Fibroblast of peridontal ligament (primary cell): ENCODE results near the gene SERPINA1.
"Not testable (repeated sequence)": the region's sequence is repeated elsewhere in the genome, so short reads cannot be mapped to it uniquely, and the experiment has no call there.

Source experiments
- DNase-seq: peaks from one replicate; pipeline ENCODE4 v3.0.0-alpha.2; 2010; ENCODE audit errors: extremely low read depth

Gene SERPINA1

DNA sequence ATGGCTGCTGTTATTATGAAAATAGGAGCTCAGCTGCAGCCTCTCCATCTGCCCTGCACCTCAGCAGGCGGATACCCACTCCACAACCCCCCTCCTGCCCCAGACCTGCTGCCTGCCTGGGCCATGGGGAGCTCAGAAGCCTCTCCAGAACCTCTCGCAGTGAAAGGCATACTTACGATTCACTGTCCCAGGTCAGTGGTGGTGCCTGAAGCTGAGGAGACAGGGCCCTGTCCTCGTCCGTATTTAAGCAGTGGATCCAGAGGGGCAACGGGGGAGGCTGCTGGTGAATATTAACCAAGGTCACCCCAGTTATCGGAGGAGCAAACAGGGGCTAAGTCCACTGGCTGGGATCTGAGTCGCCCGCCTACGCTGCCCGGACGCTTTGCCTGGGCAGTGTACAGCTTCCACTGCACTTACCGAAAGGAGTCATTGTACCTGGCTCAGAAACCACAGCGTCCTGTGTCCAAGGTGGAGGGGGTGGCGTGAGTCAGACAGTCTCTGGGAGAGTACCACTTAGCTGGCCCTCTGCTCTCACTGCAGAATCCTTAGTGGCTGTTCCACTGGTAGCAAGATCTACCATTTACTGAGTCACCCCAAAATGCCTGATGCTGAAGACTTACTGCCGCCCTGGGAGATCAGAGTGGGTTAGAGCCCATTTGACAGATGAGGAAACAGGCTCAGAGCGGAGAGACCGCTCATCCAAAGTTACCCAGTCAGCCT lies at the start of gene SERPINA1:
Gene SERPINA1 (minus strand): TSS at position 219 of the 720 bp plus-strand sequence. CDS start 5,365 bp downstream, outside the sequence.
- no peak for DNase-seq

GRCh38 chr14:94428610-94429009 lies 40.2 kb upstream of the SERPINA1 start:
- DNase-seq, result no peak

- DNase-seq, result no peak
Measured at GRCh38 chr14:94427016-94427613, 38.7 kb upstream of the SERPINA1 start.

DNA sequence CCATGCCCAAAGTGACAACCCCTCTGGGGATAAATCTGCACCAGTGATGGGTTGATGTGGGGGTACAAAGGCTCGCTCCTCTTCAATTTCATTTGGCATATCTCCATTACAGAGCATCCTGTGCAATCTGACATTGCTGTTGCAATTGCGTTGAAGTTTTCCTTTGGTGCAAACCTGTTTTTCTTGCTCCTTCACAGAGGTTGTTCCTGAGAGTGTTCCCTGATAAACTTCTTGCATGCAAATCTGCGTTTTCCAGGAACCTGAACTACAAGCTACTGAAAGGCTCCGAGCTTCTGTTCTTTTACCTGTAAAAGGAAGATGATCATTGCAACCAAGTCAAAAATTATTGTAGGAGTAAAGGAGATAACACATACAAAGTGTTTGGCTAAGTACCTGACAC lies 38.1 kb upstream of the SERPINA1 start:
- no peak for DNase-seq

DNA sequence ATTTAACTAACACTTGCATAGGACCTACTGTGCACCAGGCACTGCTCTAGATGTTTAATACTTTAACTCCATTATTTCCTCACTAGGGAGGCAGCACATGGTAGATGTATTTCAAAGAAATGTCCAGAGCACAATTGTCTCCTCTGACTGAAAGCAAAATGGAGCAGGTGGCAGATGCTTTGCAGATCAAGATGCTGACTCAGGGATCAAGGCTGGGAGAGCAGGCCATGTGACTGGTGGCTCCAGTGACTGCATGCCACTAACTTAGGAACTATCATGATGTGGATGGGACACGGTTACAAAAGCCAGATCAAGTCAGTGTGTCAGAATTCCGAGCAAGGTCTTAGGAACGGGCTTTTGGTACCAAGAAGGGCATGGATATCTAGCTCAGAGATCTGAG lies 36.0 kb upstream of the SERPINA1 start:
- no peak for DNase-seq

GRCh38 chr14:94423453-94424056 lies 35.2 kb upstream of the SERPINA1 start:
- peak; percentile 65 for DNase-seq

DNA sequence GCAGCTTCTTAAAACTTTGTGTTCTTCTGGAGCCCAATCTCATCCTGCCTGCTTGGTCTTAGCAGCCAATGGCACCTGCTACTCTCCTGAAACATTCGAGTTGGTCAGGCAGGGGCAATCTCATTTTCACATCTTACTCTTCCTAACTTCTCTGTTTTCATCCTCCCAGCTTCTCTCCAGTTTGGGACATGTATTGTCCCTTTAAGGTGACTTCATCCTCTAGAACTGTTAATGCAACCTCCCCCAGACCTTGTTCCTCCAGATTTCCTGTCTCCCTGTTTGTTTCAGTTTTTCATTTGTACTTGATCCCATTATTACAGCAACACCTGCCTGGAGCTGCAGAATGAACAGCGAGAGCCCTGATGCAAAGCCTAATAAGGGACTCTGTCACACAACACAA lies 32.9 kb upstream of the SERPINA1 start:
- DNase-seq, result no peak

- not testable (repeated sequence) for DNase-seq
Measured at GRCh38 chr14:94417497-94418205, 29.2 kb upstream of the SERPINA1 start.

GRCh38 chr14:94412671-94413638 lies 24.6 kb upstream of the SERPINA1 start:
- no peak for DNase-seq

DNA sequence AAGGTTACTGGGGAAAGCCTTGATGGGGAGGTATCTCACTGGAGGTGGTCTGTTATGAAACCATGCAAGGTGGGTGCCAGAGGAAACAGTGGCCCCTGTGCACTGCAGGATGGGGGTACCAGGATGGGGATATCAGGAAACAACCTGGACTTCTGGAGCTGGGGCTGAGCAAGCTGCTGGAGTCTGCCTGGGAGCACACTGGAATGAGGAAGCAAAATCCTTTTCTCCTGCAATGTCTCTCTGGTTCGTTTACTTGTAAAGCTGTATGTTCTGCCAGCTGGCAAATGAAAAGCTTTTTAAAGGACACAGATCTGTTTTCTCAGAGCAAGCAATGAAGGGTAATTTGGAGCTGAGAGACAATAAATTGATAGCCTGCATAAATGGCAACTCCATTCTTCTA lies 23.2 kb upstream of the SERPINA1 start:
- DNase-seq, result peak; percentile 31

GRCh38 chr14:94409430-94409829 lies 21.0 kb upstream of the SERPINA1 start:
- DNase-seq, result not testable (repeated sequence)

- DNase-seq, result peak; percentile 71
Measured at GRCh38 chr14:94408546-94409095, 20.2 kb upstream of the SERPINA1 start.

DNA sequence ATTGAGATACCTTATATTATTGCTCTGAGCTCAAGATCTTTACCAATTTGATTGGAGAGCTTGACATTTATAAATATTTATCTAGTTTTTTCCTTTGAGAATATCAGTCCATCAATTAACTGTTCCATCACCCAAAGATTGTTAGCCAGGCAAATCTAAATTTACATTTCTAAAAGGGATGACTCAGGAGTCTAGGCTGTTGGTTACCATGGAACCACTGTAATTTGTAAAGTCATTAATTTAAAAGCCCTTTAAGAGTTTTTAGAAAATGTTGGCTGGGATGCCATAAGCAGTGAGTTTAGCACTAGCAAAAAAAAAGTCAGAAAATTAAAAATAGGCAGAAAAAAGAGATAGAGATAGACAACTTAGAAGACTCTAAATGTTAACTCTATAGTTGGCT lies 19.5 kb upstream of the SERPINA1 start:
- peak; percentile 30 for DNase-seq

DNA sequence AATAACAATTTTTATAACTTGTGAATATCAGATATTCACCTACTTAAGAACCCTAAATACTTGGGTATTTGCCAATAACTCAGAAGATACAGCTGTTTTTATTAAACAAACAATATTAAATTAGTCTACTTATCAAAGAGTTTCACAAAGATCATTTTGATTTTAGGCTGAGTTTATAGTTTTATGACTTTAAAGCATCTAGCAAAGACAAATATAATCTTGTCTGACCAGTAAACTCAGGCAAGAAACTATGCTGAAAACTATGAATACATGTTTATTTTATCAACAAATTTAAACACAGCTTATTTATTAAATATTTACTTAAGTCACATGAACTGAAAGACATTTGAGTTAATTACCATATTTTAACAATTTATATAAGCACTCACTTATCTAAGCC lies 18.5 kb upstream of the SERPINA1 start:
- DNase-seq, result no peak

- DNase-seq, result no peak
Measured at GRCh38 chr14:94405486-94405885, 17.1 kb upstream of the SERPINA1 start.

- DNase-seq, result no peak
Measured at GRCh38 chr14:94404561-94404960, 16.2 kb upstream of the SERPINA1 start.

- no peak for DNase-seq
Measured at GRCh38 chr14:94403312-94403932, 15.0 kb upstream of the SERPINA1 start.

DNA sequence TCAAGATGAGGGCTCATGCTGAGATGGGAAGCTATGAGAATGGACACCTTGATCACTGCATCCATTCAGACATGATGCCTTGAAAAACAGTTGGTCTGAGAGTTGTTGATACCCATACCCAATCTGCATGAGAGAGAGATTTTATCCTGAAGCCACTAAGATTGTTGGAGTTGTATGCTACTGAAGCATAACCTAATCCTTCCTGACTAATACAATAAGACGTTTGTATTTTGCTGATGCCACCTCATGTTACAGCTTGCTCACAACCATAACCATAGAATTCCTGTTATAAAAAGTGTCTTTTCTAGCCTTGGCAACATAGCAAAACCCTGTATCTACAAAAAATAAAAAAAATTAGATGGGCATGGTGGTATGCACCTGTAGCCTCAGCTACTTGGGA lies 12.7 kb upstream of the SERPINA1 start:
- DNase-seq, result peak; percentile 31

- no peak for DNase-seq
Measured at GRCh38 chr14:94400422-94400841, 12.0 kb upstream of the SERPINA1 start.

DNA sequence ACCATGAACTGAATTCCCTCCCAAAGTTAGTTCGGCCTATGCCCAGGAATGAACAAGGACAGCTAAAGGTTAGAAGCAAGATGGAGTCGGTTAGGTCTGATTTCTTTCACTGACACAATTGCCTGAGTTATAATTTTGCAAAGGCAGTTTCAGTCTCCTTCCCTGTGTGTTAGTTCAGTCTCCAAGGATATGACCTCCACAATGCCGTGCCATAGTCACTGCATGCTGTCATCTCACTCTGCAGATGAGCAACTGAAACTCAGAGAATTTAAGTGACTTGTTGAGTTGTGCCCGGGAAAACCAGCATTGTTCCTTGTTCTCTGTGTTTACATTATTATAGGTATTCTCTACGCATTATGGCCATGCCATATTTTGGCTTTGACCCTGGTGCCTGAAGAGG lies 10.1 kb upstream of the SERPINA1 start:
- DNase-seq, result no peak

DNA sequence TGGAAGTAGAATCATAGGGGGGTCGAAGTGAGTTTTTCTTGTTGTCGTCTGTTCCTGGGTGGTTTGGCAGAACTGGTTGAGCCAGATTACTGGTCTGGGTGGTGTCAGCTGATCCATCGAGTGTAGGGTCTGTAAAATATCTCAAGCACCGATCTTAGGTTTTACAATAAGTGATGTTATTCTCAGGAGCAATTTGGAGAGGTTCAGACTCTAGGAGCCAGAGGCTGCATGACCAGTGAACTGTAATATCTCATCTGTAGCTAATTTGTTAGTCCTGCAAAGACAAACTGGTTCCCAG lies 9.7 kb upstream of the SERPINA1 start:
- DNase-seq, result no peak
